Spleen (tissue), 11 donors: Measurements from ENCODE around the gene VPS29. TPM values are rescaled to one million over a fixed set of nuclear protein-coding genes. Genes with fewer than 3 reads are reported as not detected.
"Not testable (repeated sequence)": the region's sequence is repeated elsewhere in the genome, so short reads cannot be mapped to it uniquely, and the experiment has no call there.

Source experiments
- DNase-seq: peaks from one replicate; pipeline ENCODE4 v3.0.0-alpha.2; 2020
- H3K27ac ChIP-seq, 8 donors: fragments of 200-600 bp; sonication (generic) in 7 of 8; 1 replicate in 4 of 8; 2 replicates in 4 of 8; pipeline versions ENCODE4 v1.5.0 to v1.8.0; 2016 to 2021; ENCODE audit warnings: inconsistent platforms in 4 of 8, mild to moderate bottlenecking in 4 of 8, moderate library complexity in 1 of 8
- H3K27me3 ChIP-seq, 7 donors: fragments of 200-600 bp; sonication (generic) in 6 of 7; replicated peaks in 1 of 7; 1 replicate in 4 of 7; 2 replicates in 3 of 7; pipeline versions ENCODE4 v1.5.0 to v1.8.0; 2016 to 2021; ENCODE audit warnings: inconsistent platforms in 3 of 7, mild to moderate bottlenecking in 1 of 7
- H3K36me3 ChIP-seq, 6 donors: fragments of 200-600 bp; sonication (generic) in 5 of 6; 1 replicate in 4 of 6; 2 replicates in 2 of 6; pipeline versions ENCODE4 v1.5.0 to v1.8.0; 2016 to 2021; ENCODE audit warnings: inconsistent platforms in 2 of 6
- H3K4me1 ChIP-seq, 6 donors: fragments of 200-600 bp; sonication (generic) in 5 of 6; 1 replicate in 3 of 6; 2 replicates in 3 of 6; pipeline versions ENCODE4 v1.5.0 to v1.8.0; 2016 to 2021; ENCODE audit warnings: inconsistent platforms in 3 of 6
- H3K4me3 ChIP-seq, 8 donors: fragments of 200-600 bp; sonication (generic) in 7 of 8; 1 replicate in 4 of 8; 2 replicates in 4 of 8; pipeline versions ENCODE4 v1.5.0 to v1.8.0; 2016 to 2021; ENCODE audit warnings: inconsistent platforms in 4 of 8, mild to moderate bottlenecking in 4 of 8, moderate library complexity in 2 of 8
- H3K9me3 ChIP-seq, 8 donors: fragments of 200-600 bp; sonication (generic) in 7 of 8; 1 replicate in 4 of 8; 2 replicates in 4 of 8; pipeline versions ENCODE4 v1.5.0 to v1.8.0; 2016 to 2021; ENCODE audit warnings: inconsistent platforms in 4 of 8
- POLR2A ChIP-seq, 3 donors: fragments of 450-650 bp; IDR thresholded peaks; one replicate each; pipeline ENCODE4 v1.5.1; 2017; ENCODE audit warnings: antibody characterized with exemption in 3 of 3, mild to moderate bottlenecking in 1 of 3
- POLR2AphosphoS5 ChIP-seq, 3 donors: sonication (generic); formaldehyde crosslinking; IDR thresholded peaks; one replicate each; pipeline ENCODE4 v1.5.1; 2017; ENCODE audit warnings: antibody characterized with exemption in 3 of 3
- WGBS, 5 donors: extraction: QIAGEN DNeasy Blood & Tissue Kit in 3 of 5; methylation state at CpG; one replicate each; pipeline versions ENCODE4 v1.1.5 to v1.1.7; 2013 to 2018; 5-methylcytosine and 5-hydroxymethylcytosine counted together
- intact Hi-C: fragments of 100-400 bp; cut with DNase I; formaldehyde crosslinking; loops from one replicate; pipeline ENCODE4 v1.15.0; 2023; ENCODE audit warnings: low total_unique reads
- polyA plus RNA-seq, 3 donors: library from polyadenylated mRNA; stranded (reverse); fragments of 200-250 nt; gene quantifications; one replicate each; pipeline ENCODE4 v1.2.1, GENCODE V29; 2013
- total RNA-seq, 7 donors: library from RNA; depleted of rRNA in 3 of 7; stranded (reverse); fragments of >200 nt in 3 of 7; fragmentation: NEBNext Ultra II Directional in 4 of 7; extraction: Animal tissue kit (Norgen Biotek cat#: 25700) in 4 of 7; gene quantifications; one replicate each; pipeline versions ENCODE4 v1.1.0 to v1.2.1, GENCODE V29; 2016 to 2021
- TF ChIP-seq, protein P1 (sequence below), 11 experiments: fragments of 200-600 bp in 7 of 11; fragments of 450-650 bp in 4 of 11; sonication (generic) in 4 of 11; IDR thresholded peaks in 8 of 11; conservative IDR thresholded peaks in 3 of 11; 1 replicate in 7 of 11; 2 replicates in 4 of 11; pipeline versions ENCODE4 v1.4.0 to v1.8.0; 2016 to 2021; ENCODE audit warnings: antibody characterized with exemption in 11 of 11, inconsistent platforms in 4 of 11, mild to moderate bottlenecking in 1 of 11
- donor health status: healthy with polysubstance abuse.
- donor health status: DM: no; HTN: no; CAD: no; lungs with moderate emphysema.
- donor health status: DM: no; HTN: no; CAD: no.
- donor health status: Bipolar disorder and iron deficiency.
- donor health status: healthy.
- donor health status: DM: no; HTN: no; CAD: no.
- donor health status: DM: yes; HTN: yes; CAD: no.

VPS29 gene
- total and polyA plus RNA-seq, 10 donors, result 77.9 to 228 (median 115) TPM

DNA sequence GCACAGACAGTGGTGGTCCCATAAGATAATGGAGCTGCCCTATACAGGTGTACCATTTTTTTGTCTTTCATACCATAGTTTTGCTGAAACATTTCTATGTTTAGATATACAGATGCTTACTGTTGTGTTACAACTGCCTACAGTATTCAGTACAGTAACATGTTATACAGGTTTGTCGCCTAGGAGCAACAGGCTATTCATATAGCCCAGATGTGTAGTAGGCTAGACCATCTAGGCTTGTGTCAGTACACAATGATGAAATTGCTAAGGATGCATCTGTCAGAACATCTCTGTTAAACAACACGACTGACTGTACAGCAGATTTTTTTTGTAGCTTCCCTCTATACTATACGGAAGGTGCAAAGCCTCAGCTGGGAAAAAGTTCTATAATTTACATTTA lies 30.7 kb upstream of the VPS29 start:
- H3K36me3 ChIP-seq, result peaks cover 0 to 89% (median 38%) of the 10 kb centered on the region in 6 donors
- WGBS, 5 donors, result 78 to 84% (median 82%) methylated on average over 3 of the region's 3 CpGs
- H3K4me3 ChIP-seq, result no peak overlapping the region
- H3K9me3 ChIP-seq, result no peaks in the 10 kb centered on the region
- no peak for DNase-seq
- no peak overlapping the region for H3K27ac ChIP-seq
- intact Hi-C loops, result no loop called here
- no peak for TF ChIP-seq POLR2A (IDR thresholded peaks at IDR 0.05)
- TF ChIP-seq, protein P1, sequence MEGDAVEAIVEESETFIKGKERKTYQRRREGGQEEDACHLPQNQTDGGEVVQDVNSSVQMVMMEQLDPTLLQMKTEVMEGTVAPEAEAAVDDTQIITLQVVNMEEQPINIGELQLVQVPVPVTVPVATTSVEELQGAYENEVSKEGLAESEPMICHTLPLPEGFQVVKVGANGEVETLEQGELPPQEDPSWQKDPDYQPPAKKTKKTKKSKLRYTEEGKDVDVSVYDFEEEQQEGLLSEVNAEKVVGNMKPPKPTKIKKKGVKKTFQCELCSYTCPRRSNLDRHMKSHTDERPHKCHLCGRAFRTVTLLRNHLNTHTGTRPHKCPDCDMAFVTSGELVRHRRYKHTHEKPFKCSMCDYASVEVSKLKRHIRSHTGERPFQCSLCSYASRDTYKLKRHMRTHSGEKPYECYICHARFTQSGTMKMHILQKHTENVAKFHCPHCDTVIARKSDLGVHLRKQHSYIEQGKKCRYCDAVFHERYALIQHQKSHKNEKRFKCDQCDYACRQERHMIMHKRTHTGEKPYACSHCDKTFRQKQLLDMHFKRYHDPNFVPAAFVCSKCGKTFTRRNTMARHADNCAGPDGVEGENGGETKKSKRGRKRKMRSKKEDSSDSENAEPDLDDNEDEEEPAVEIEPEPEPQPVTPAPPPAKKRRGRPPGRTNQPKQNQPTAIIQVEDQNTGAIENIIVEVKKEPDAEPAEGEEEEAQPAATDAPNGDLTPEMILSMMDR (IDR thresholded peaks at IDR 0.05 in 8 of 11, conservative IDR thresholded peaks at IDR 0.05 in 3 of 11), result no peak
- no peak for TF ChIP-seq POLR2AphosphoS5 (IDR thresholded peaks at IDR 0.05)
- no peaks in the 10 kb centered on the region for H3K27me3 ChIP-seq
- no peaks in the 10 kb centered on the region for H3K4me1 ChIP-seq

DNA sequence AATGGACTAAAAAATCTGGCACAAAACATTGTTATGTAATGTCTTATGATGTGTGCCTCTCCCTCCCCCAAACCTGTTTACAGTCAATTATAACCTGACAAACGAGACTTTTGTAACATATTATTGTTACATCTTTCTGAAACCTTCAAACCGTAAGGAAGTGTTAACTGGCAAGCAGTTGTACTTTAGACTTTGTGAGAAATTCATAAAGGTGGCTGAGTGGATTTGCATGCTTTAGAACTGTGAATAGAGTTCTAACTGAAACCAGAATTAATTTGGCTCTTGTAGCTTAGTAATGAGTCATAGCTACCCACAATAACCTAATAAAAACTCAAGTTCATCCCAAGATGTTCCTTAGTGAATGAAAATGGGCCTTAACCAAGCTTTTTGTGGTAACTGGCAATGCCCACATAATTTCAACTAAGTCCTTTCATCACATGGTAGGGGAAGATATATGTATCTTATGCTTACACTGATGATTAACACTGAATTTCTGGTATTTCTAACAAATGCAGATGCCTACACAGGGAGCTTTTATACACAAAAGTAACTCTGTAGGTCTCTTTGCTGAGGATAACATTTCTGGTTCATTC lies 29.9 kb upstream of the VPS29 start:
- peaks cover 0 to 81% (median 31%) of the 10 kb centered on the region in 6 donors for H3K36me3 ChIP-seq
- intact Hi-C loops, result no loop called here
- WGBS, 5 donors, result 60 to 74% (median 61%) methylated on average over 2 of the region's 2 CpGs
- TF ChIP-seq POLR2A (IDR thresholded peaks at IDR 0.05), result no peak
- no peak for DNase-seq
- H3K4me3 ChIP-seq, result no peak overlapping the region
- no peaks in the 10 kb centered on the region for H3K4me1 ChIP-seq
- H3K9me3 ChIP-seq, result no peaks in the 10 kb centered on the region
- H3K27ac ChIP-seq, result no peak overlapping the region
- H3K27me3 ChIP-seq, result no peaks in the 10 kb centered on the region

DNA sequence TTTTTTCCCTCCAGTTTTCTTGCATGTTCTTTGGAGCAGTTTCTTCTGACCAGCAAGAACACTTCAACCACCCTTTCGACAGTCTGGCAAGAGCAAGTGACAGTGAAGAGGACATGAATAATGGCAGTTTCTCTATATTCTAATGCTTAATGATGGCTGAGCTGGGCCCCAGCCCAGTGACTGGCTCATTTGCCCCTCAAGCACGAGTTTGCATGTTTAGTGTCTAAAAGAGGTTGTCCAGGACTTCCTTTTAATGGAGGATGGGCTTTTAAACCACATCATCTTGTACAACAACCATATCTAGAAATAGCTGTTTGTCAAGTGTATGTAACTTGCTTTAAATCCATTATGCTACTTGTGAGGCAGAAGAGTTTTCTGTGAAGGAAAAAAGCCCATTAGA lies 28.6 kb upstream of the VPS29 start:
- H3K4me3 ChIP-seq, result no peak overlapping the region
- no peaks in the 10 kb centered on the region for H3K4me1 ChIP-seq
- WGBS, 5 donors, result 55 to 75% (median 65%) methylated on average over 2 of the region's 2 CpGs
- H3K27me3 ChIP-seq, result no peaks in the 10 kb centered on the region
- TF ChIP-seq POLR2A (IDR thresholded peaks at IDR 0.05) (no peak), POLR2AphosphoS5 (IDR thresholded peaks at IDR 0.05) (no peak)
- TF ChIP-seq, protein P1 (IDR thresholded peaks at IDR 0.05 in 8 of 11, conservative IDR thresholded peaks at IDR 0.05 in 3 of 11), result no peak
- DNase-seq, result no peak
- H3K27ac ChIP-seq, result no peak overlapping the region
- intact Hi-C loops, result no loop called here
- no peaks in the 10 kb centered on the region for H3K9me3 ChIP-seq
- H3K36me3 ChIP-seq, result peaks cover 0 to 67% (median 18%) of the 10 kb centered on the region in 6 donors

DNA sequence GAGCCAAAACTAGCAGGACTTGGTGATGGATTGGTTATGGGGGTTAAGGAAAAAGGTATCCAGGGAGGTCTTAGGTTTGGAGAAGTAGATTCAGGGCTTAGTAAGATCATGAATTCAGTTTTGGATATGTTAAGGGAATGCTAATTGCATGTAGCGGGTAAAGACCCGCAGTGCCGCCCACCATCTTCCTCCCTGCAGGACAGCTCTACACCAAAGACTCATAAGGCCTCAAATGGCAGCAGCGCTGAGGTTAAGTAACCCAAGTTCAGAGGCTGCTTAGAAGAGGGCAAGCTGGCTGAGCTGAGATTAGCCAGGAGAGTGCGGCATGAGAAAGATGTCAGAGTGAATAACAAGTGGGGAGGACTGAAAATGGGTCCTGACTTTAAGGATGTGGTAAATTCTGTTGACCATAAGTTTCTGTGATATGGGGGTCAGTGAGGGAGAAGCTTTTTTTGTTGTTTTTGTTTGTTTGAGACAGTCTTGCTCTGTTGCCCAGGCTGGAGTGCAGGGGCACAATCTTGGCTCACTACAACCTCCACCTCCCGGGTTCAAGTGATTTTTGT lies 26.4 kb upstream of the VPS29 start:
- H3K36me3 ChIP-seq, result peaks cover 0 to 46% (median 12%) of the 10 kb centered on the region in 6 donors
- 89 to 98% (median 94%) methylated on average over 6 of the region's 6 CpGs for WGBS, 5 donors
- TF ChIP-seq POLR2A (IDR thresholded peaks at IDR 0.05) (no peak), POLR2AphosphoS5 (IDR thresholded peaks at IDR 0.05) (no peak)
- intact Hi-C loops, result no loop called here
- no peaks in the 10 kb centered on the region for H3K27me3 ChIP-seq
- no peak overlapping the region for H3K27ac ChIP-seq
- no peaks in the 10 kb centered on the region for H3K4me1 ChIP-seq
- H3K9me3 ChIP-seq, result no peaks in the 10 kb centered on the region
- H3K4me3 ChIP-seq, result no peak overlapping the region
- DNase-seq, result no peak

DNA sequence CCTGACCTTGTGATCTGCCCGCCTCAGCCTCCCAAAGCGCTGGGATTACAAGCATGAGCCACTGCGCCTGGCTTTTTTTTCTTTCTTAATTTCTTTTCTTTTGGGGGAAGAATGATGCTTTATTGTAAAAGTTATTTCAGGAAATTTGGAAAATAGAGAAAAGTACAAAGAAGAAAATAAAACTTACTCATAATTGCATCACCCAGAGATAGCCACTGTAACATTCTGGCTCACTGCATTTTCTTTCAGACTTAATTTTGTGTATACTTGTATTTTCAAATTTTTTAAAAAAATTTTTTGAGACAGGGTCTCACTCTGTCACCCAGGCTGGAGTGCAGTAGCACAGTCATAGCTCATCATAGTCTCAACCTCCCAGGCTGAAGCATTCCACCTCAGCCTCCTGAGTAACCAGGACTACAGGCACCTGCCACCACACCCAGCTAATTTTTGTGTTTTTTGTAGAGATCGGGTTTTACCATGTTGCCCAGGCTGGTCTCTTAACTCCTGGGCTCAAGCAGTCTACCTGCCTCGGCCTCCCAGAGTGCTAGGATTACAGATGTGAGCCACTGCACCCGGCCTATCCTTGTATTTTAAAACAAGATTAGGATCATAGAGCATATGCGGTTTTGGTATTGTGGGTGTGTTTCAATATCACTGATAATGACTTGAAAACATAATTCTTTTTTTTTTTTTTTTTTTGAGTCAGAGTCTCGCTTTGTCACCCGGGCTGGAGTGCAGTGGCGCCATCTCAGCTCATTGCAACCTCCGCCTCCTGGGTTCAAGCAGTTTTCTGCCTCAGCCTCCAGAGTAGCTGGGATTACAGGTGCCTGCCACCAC lies 19.2 kb upstream of the VPS29 start:
- H3K9me3 ChIP-seq, H3K27me3 ChIP-seq, H3K4me3 ChIP-seq, H3K27ac ChIP-seq, intact Hi-C loops, H3K4me1 ChIP-seq, H3K36me3 ChIP-seq, DNase-seq: not testable (repeated sequence)
- 90 to 93% (median 92%) methylated on average over 11 of the region's 11 CpGs for WGBS, 5 donors

DNA sequence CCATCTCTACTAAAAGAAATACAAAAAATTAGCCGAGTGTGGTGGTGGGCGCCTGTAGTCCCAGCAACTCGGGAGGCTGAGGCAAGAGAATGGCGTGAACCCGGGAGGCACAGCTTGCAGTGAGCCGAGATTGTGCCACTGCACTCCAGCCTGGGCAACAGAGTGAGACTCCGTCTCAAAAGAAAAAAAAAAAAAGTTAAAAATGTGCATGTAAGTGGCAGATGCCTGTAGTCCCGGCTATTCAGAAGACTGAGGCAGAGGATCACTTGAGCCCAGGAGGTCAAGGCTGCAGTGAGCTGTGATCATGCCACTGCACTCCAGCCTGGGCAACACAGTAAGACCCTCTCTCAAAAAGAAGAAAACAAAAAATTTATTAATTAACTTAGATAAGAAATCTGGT lies 16.1 kb upstream of the VPS29 start:
- DNase-seq, H3K4me1 ChIP-seq, H3K27me3 ChIP-seq, H3K36me3 ChIP-seq, H3K4me3 ChIP-seq, H3K9me3 ChIP-seq, H3K27ac ChIP-seq: not testable (repeated sequence)
- 88 to 97% (median 94%) methylated on average over 5 to 8 of the region's 8 CpGs for WGBS, 5 donors
- intact Hi-C loops, result loop anchor here (10.0 kb wide), 1 partner anchor 187 kb away; no protein-coding TSS in a partner anchor
